ENCODE measurements around the gene CCM2.

The CCM2 gene

GRCh38 chr7:45084336-45084735 lies 84.3 kb downstream of the CCM2 start:
- ATAC-seq (ENCODE audit: low read depth) (no peak), DNase-seq (ENCODE audit: low spot score) (no peak)
- TF ChIP-seq CTCF (IDR thresholded peaks at IDR 0.05; ENCODE audit: poor library complexity, severe bottlenecking) = no peak
- Histone ChIP-seq H3K4me3 (ENCODE audit: severe bottlenecking) (no peak overlapping the region), H3K9me3 (ENCODE audit: severe bottlenecking) (no peaks in the 10 kb centered on the region), H3K27ac (ENCODE audit: poor library complexity, severe bottlenecking) (no peak overlapping the region), H3K36me3 (ENCODE audit: low read depth) (no peaks in the 10 kb centered on the region), H3K27me3 (ENCODE audit: insufficient read depth, poor library complexity, severe bottlenecking) (no peaks in the 10 kb centered on the region), H3K4me1 (ENCODE audit: insufficient read depth, poor library complexity, severe bottlenecking) (peaks cover 5% of the 10 kb centered on the region)

- no peak overlapping the region for H3K4me3 ChIP-seq (ENCODE audit: severe bottlenecking)
- ATAC-seq (ENCODE audit: low read depth) (no peak), DNase-seq (ENCODE audit: low spot score) (no peak)
- no peaks in the 10 kb centered on the region for H3K9me3 ChIP-seq (ENCODE audit: severe bottlenecking)
- no peaks in the 10 kb centered on the region for H3K27me3 ChIP-seq (ENCODE audit: insufficient read depth, poor library complexity, severe bottlenecking)
- TF ChIP-seq CTCF (IDR thresholded peaks at IDR 0.05; ENCODE audit: poor library complexity, severe bottlenecking) = no peak
- peaks cover 5% of the 10 kb centered on the region for H3K4me1 ChIP-seq (ENCODE audit: insufficient read depth, poor library complexity, severe bottlenecking)
- H3K36me3 ChIP-seq (ENCODE audit: low read depth) = no peaks in the 10 kb centered on the region
- H3K27ac ChIP-seq (ENCODE audit: poor library complexity, severe bottlenecking) = no peak overlapping the region
These were observed 85.1 kb downstream of the CCM2 start for GRCh38 chr7:45084901-45085618.

GRCh38 chr7:45085619-45086200 lies 85.7 kb downstream of the CCM2 start:
- DNase-seq (ENCODE audit: low spot score) (no peak), ATAC-seq (ENCODE audit: low read depth) (no peak)
- Histone ChIP-seq H3K36me3 (ENCODE audit: low read depth) (no peaks in the 10 kb centered on the region), H3K27me3 (ENCODE audit: insufficient read depth, poor library complexity, severe bottlenecking) (no peaks in the 10 kb centered on the region), H3K4me1 (ENCODE audit: insufficient read depth, poor library complexity, severe bottlenecking) (peaks cover 5% of the 10 kb centered on the region), H3K4me3 (ENCODE audit: severe bottlenecking) (no peak overlapping the region), H3K9me3 (ENCODE audit: severe bottlenecking) (no peaks in the 10 kb centered on the region), H3K27ac (ENCODE audit: poor library complexity, severe bottlenecking) (no peak overlapping the region)
- TF ChIP-seq CTCF (IDR thresholded peaks at IDR 0.05; ENCODE audit: poor library complexity, severe bottlenecking) = no peak

GRCh38 chr7:45086331-45087065 lies 86.5 kb downstream of the CCM2 start:
- Histone ChIP-seq H3K4me1 (ENCODE audit: insufficient read depth, poor library complexity, severe bottlenecking) (peaks cover 5% of the 10 kb centered on the region), H3K36me3 (ENCODE audit: low read depth) (no peaks in the 10 kb centered on the region), H3K27ac (ENCODE audit: poor library complexity, severe bottlenecking) (no peak overlapping the region), H3K4me3 (ENCODE audit: severe bottlenecking) (no peak overlapping the region), H3K9me3 (ENCODE audit: severe bottlenecking) (no peaks in the 10 kb centered on the region), H3K27me3 (ENCODE audit: insufficient read depth, poor library complexity, severe bottlenecking) (no peaks in the 10 kb centered on the region)
- no peak for TF ChIP-seq CTCF (IDR thresholded peaks at IDR 0.05; ENCODE audit: poor library complexity, severe bottlenecking)
- ATAC-seq (ENCODE audit: low read depth) (no peak), DNase-seq (ENCODE audit: low spot score) (no peak)

Measured in RWPE2 (cell line).